Measurements from ENCODE around the gene SORD.
"Not testable (repeated sequence)": the region's sequence is repeated elsewhere in the genome, so short reads cannot be mapped to it uniquely, and the experiment has no call there.

Gene SORD

GRCh38 chr15:44988184-44988869, 34.7 kb upstream of the SORD start:
- not testable (repeated sequence) for H2AFZ ChIP-seq (ENCODE audit: low read depth, low read length); H3K27ac ChIP-seq (ENCODE audit: low read length); ATAC-seq (ENCODE audit: insufficient read depth, low read depth); H3K4me3 ChIP-seq (ENCODE audit: low read depth in 1 of 2, low read length in 2 of 2); H3K4me1 ChIP-seq (ENCODE audit: insufficient read depth, low read length); H3K79me2 ChIP-seq (ENCODE audit: insufficient read depth, low read length); H3K9me3 ChIP-seq (ENCODE audit: insufficient read depth, low read length, severe bottlenecking); H4K20me1 ChIP-seq (ENCODE audit: insufficient read depth, low read length); H3K36me3 ChIP-seq (ENCODE audit: insufficient read depth, low read length); DNase-seq; H3K4me2 ChIP-seq (ENCODE audit: insufficient read depth, low read length); H3K9ac ChIP-seq (ENCODE audit: low read depth, low read length); H3K27me3 ChIP-seq (ENCODE audit: insufficient read depth, low read length, poor library complexity)

DNA sequence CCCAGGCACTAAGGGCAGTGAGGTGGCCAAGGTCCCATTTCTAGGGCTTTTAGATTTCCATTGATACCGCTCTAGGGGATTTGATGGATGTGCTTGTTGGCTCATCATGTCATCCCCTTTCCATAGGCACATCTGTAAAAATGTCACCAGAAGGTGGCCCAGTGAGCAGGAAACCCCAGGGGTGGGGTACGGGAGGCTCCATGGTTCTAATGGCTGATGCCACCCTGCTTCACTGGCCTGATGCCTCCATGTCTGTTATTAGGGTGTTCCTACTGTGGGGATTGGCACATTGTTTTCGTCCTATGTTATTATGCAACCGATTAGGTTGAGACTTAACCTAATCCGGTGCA, 34.1 kb upstream of the SORD start:
- not testable (repeated sequence) for ATAC-seq (ENCODE audit: insufficient read depth, low read depth); H3K9ac ChIP-seq (ENCODE audit: low read depth, low read length)

GRCh38 chr15:44997632-44998031, 25.4 kb upstream of the SORD start:
- H2AFZ ChIP-seq (ENCODE audit: low read depth, low read length); ATAC-seq (ENCODE audit: insufficient read depth, low read depth); H3K36me3 ChIP-seq (ENCODE audit: insufficient read depth, low read length); H3K4me3 ChIP-seq (ENCODE audit: low read depth in 1 of 2, low read length in 2 of 2); H3K9ac ChIP-seq (ENCODE audit: low read depth, low read length); H3K4me1 ChIP-seq (ENCODE audit: insufficient read depth, low read length); H3K9me3 ChIP-seq (ENCODE audit: insufficient read depth, low read length, severe bottlenecking); H4K20me1 ChIP-seq (ENCODE audit: insufficient read depth, low read length); H3K4me2 ChIP-seq (ENCODE audit: insufficient read depth, low read length); DNase-seq; H3K79me2 ChIP-seq (ENCODE audit: insufficient read depth, low read length); H3K27me3 ChIP-seq (ENCODE audit: insufficient read depth, low read length, poor library complexity); H3K27ac ChIP-seq (ENCODE audit: low read length): not testable (repeated sequence)

More for the DNA sequence above, 34.1 kb upstream of the SORD start:
- H3K4me2 ChIP-seq (ENCODE audit: insufficient read depth, low read length); H3K4me1 ChIP-seq (ENCODE audit: insufficient read depth, low read length); H3K27ac ChIP-seq (ENCODE audit: low read length); H3K4me3 ChIP-seq (ENCODE audit: low read depth in 1 of 2, low read length in 2 of 2); DNase-seq; H3K79me2 ChIP-seq (ENCODE audit: insufficient read depth, low read length); H3K36me3 ChIP-seq (ENCODE audit: insufficient read depth, low read length); H3K27me3 ChIP-seq (ENCODE audit: insufficient read depth, low read length, poor library complexity); H4K20me1 ChIP-seq (ENCODE audit: insufficient read depth, low read length); H3K9me3 ChIP-seq (ENCODE audit: insufficient read depth, low read length, severe bottlenecking); H2AFZ ChIP-seq (ENCODE audit: low read depth, low read length): not testable (repeated sequence)

DNA sequence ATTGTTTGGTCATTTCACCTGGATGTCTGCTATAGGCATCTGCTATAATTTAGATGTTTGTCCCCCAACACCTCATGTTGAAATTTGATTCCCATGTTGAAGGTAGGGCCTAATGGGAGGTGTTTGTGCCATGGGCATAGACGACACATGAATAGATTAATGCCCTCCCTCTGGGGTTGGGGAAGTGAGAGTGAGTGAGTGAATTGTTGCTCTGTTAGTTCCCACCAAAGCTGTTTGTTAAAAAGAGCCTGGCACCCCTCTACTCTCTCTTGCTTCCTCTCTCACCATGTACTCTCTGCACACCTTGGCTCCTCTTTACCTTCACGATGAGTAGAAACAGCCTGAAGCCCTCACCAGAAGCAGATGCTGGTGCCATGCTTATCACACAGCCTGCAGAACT, 23.9 kb upstream of the SORD start:
- no peaks in the 10 kb centered on the region for H4K20me1 ChIP-seq (ENCODE audit: insufficient read depth, low read length)
- no peak overlapping the region for H3K27ac ChIP-seq (ENCODE audit: low read length)
- H3K9me3 ChIP-seq (ENCODE audit: insufficient read depth, low read length, severe bottlenecking) = no peaks in the 10 kb centered on the region
- H2AFZ ChIP-seq (ENCODE audit: low read depth, low read length) = no peak overlapping the region
- no peaks in the 10 kb centered on the region for H3K36me3 ChIP-seq (ENCODE audit: insufficient read depth, low read length)
- no peak for DNase-seq
- H3K9ac ChIP-seq (ENCODE audit: low read depth, low read length) = no peak overlapping the region
- TF ChIP-seq EZH2 (IDR thresholded peaks at IDR 0.05; ENCODE audit: borderline replicate concordance, low read depth, low read length, severe bottlenecking) = no peak
- TF ChIP-seq CTCF (IDR thresholded peaks at IDR 0.05; ENCODE audit: borderline replicate concordance, extremely low read depth, low read length, poor library complexity, severe bottlenecking) = no peak
- H3K4me2 ChIP-seq (ENCODE audit: insufficient read depth, low read length) = no peak overlapping the region
- H3K4me3 ChIP-seq (ENCODE audit: low read depth in 1 of 2, low read length in 2 of 2) = no peak overlapping the region
- H3K27me3 ChIP-seq (ENCODE audit: insufficient read depth, low read length, poor library complexity) = no peaks in the 10 kb centered on the region
- ATAC-seq (ENCODE audit: insufficient read depth, low read depth) = no peak
- H3K79me2 ChIP-seq (ENCODE audit: insufficient read depth, low read length) = no peaks in the 10 kb centered on the region
- H3K4me1 ChIP-seq (ENCODE audit: insufficient read depth, low read length) = no peaks in the 10 kb centered on the region

DNA sequence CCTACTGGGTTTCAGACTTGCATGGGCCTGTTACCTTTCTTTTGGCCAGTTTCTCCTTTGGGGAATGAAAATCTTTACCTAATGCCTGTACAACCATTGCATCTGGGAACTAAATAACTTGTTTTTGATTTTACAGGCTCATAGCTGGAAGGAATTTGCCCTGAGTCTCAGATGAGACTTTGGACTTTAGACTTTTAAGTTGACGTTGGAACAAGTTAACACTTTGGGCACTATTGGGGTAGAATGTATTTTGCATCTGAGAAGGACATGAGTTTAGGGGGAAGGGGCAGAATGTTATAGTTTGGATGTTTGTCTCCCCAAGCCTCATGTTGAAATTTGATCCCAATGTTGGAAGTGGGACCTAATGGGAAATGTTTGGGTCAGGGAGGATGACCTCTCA, 21.8 kb upstream of the SORD start:
- not testable (repeated sequence) for ATAC-seq (ENCODE audit: insufficient read depth, low read depth); H3K27ac ChIP-seq (ENCODE audit: low read length); H3K79me2 ChIP-seq (ENCODE audit: insufficient read depth, low read length); DNase-seq; H3K27me3 ChIP-seq (ENCODE audit: insufficient read depth, low read length, poor library complexity); H3K9ac ChIP-seq (ENCODE audit: low read depth, low read length); H3K9me3 ChIP-seq (ENCODE audit: insufficient read depth, low read length, severe bottlenecking); H4K20me1 ChIP-seq (ENCODE audit: insufficient read depth, low read length); H3K4me1 ChIP-seq (ENCODE audit: insufficient read depth, low read length); H3K4me3 ChIP-seq (ENCODE audit: low read depth in 1 of 2, low read length in 2 of 2); H2AFZ ChIP-seq (ENCODE audit: low read depth, low read length); H3K4me2 ChIP-seq (ENCODE audit: insufficient read depth, low read length); H3K36me3 ChIP-seq (ENCODE audit: insufficient read depth, low read length)

- not testable (repeated sequence) for H3K9me3 ChIP-seq (ENCODE audit: insufficient read depth, low read length, severe bottlenecking); H3K27me3 ChIP-seq (ENCODE audit: insufficient read depth, low read length, poor library complexity); H2AFZ ChIP-seq (ENCODE audit: low read depth, low read length); H3K4me2 ChIP-seq (ENCODE audit: insufficient read depth, low read length); H3K79me2 ChIP-seq (ENCODE audit: insufficient read depth, low read length); H3K36me3 ChIP-seq (ENCODE audit: insufficient read depth, low read length); H3K4me3 ChIP-seq (ENCODE audit: low read depth in 1 of 2, low read length in 2 of 2); ATAC-seq (ENCODE audit: insufficient read depth, low read depth); H4K20me1 ChIP-seq (ENCODE audit: insufficient read depth, low read length); H3K9ac ChIP-seq (ENCODE audit: low read depth, low read length); H3K27ac ChIP-seq (ENCODE audit: low read length); DNase-seq; H3K4me1 ChIP-seq (ENCODE audit: insufficient read depth, low read length)
Measured at GRCh38 chr15:45003731-45004410, 19.1 kb upstream of the SORD start.

DNA sequence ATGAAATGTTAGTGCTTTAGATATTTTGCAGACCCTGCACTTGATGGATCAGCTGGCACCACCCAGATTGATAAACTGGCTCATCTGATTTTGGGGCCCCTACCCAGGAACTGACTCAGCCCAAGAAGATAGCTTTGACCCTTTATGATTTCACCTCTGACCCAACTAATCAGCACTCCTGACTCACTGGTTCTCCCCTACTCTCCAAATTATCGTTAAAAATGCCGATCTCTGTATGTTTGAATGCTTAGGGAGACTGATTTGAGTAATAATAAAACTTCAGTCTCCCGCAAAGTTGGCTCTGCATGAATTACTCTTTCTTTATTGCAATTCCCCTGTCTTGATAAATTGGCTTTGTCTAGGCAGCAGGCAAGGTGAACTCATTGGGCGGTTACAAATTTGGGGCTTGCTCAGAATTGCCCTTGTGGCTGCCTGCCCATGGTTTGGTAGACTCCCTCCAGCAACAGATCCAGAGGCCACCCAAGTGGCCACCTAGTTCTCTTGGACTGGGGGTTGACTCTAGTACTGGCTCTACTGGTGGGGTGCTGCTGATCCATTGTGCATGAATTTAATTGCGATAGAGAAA, 18.3 kb upstream of the SORD start:
- not testable (repeated sequence) for H3K4me2 ChIP-seq (ENCODE audit: insufficient read depth, low read length); H3K4me1 ChIP-seq (ENCODE audit: insufficient read depth, low read length); H3K9me3 ChIP-seq (ENCODE audit: insufficient read depth, low read length, severe bottlenecking); H3K27me3 ChIP-seq (ENCODE audit: insufficient read depth, low read length, poor library complexity); H3K36me3 ChIP-seq (ENCODE audit: insufficient read depth, low read length); H3K4me3 ChIP-seq (ENCODE audit: low read depth in 1 of 2, low read length in 2 of 2); H3K79me2 ChIP-seq (ENCODE audit: insufficient read depth, low read length); DNase-seq; H3K27ac ChIP-seq (ENCODE audit: low read length); H3K9ac ChIP-seq (ENCODE audit: low read depth, low read length); H2AFZ ChIP-seq (ENCODE audit: low read depth, low read length); ATAC-seq (ENCODE audit: insufficient read depth, low read depth); H4K20me1 ChIP-seq (ENCODE audit: insufficient read depth, low read length)
